Activated B cell treated with CpG ODN at 0.5 μM for 24 hours (primary cell): ENCODE measurements around the gene ANO2. TPM values are rescaled to one million over a fixed set of nuclear protein-coding genes. Genes with fewer than 3 reads are reported as not detected.

ENCODE experiments used
- ATAC-seq: fragments of 200-7000 bp; cut with Tn5 transposase; one replicate; pipeline ENCODE4 v1.10.0; 2021; ENCODE audit warnings: low read depth, mild to moderate bottlenecking, moderate library complexity
- CTCF ChIA-PET: fragments of 350-600 bp; sonication (Branson Sonifier 250); formaldehyde crosslinking; loops from one replicate; lab custom pipeline; 2021; ENCODE audit warnings: antibody characterized with exemption; lab: Charles Lee
- POLR2A ChIA-PET: fragments of 350-600 bp; sonication (Branson Sonifier 250); formaldehyde crosslinking; loops from one replicate; lab custom pipeline; 2021; ENCODE audit warnings: antibody characterized with exemption; lab: Charles Lee
- DNase-seq: peaks from one replicate; pipeline ENCODE4 v3.0.0; 2022
- H3K27ac Mint-ChIP-seq: one replicate; pipeline ENCODE4 v1.8.0; 2020; ENCODE audit warnings: mixed read lengths
- H3K27me3 Mint-ChIP-seq: one replicate; pipeline ENCODE4 v1.8.0; 2021; ENCODE audit warnings: mixed read lengths
- H3K36me3 Mint-ChIP-seq: one replicate; pipeline ENCODE4 v1.8.0; 2021; ENCODE audit warnings: low read depth, mixed read lengths
- H3K4me1 Mint-ChIP-seq: one replicate; pipeline ENCODE4 v1.8.0; 2021; ENCODE audit warnings: mixed read lengths
- H3K4me3 Mint-ChIP-seq: one replicate; pipeline ENCODE4 v1.8.0; 2020; ENCODE audit warnings: mild to moderate bottlenecking, mixed read lengths
- H3K9me3 Mint-ChIP-seq: one replicate; pipeline ENCODE4 v1.8.0; 2020; ENCODE audit warnings: mixed read lengths
- CTCF ChIP-seq: fragments of 200-600 bp; IDR thresholded peaks from one replicate; pipeline ENCODE4 v1.8.0; 2022; ENCODE audit warnings: antibody characterized with exemption, mild to moderate bottlenecking
- intact Hi-C: fragments of 100-400 bp; cut with micrococcal nuclease; formaldehyde crosslinking; loops from one replicate; pipeline ENCODE4 v1.15.1; 2024
- total RNA-seq: library from RNA; stranded (reverse); gene quantifications from 2 replicates; pipeline ENCODE4 v1.2.3, GENCODE V29; 2022

The ANO2 gene
- total RNA-seq, 1 donor from 2014 or later, result not detected

- intact Hi-C loops, result no loop called here
- POLR2A ChIA-PET, result no interaction called here
- no peak for TF ChIP-seq CTCF
- DNase-seq, result no peak
- no peaks in the 10 kb centered on the region for H3K4me1 Mint-ChIP-seq
- H3K4me3 Mint-ChIP-seq, result no peak overlapping the region
- ATAC-seq, result no peak
- CTCF ChIA-PET, result no interaction called here
- peaks cover 17% of the 10 kb centered on the region for H3K27me3 Mint-ChIP-seq
- H3K9me3 Mint-ChIP-seq, result no peaks in the 10 kb centered on the region
- no peak overlapping the region for H3K27ac Mint-ChIP-seq
- no peaks in the 10 kb centered on the region for H3K36me3 Mint-ChIP-seq
These were observed 43.6 kb downstream of the ANO2 start for GRCh38 chr12:5901416-5901815.

- Mint-ChIP-seq H3K4me1 (no peaks in the 10 kb centered on the region), H3K27me3 (peaks cover 20% of the 10 kb centered on the region), H3K4me3 (no peak overlapping the region), H3K9me3 (no peaks in the 10 kb centered on the region), H3K27ac (no peak overlapping the region), H3K36me3 (no peaks in the 10 kb centered on the region)
- POLR2A ChIA-PET, result no interaction called here
- intact Hi-C loops, result no loop called here
- no peak for TF ChIP-seq CTCF
- DNase-seq, result no peak
- CTCF ChIA-PET, result no interaction called here
- no peak for ATAC-seq
These were observed 44.4 kb downstream of the ANO2 start for GRCh38 chr12:5900533-5901205.

GRCh38 chr12:5900076-5900475 is 45.0 kb downstream of the ANO2 start:
- ChIA-PET CTCF (no interaction called here), POLR2A (no interaction called here)
- no peak overlapping the region for H3K4me3 Mint-ChIP-seq
- no peaks in the 10 kb centered on the region for H3K4me1 Mint-ChIP-seq
- peaks cover 26% of the 10 kb centered on the region for H3K27me3 Mint-ChIP-seq
- no peak for TF ChIP-seq CTCF
- H3K9me3 Mint-ChIP-seq, result no peaks in the 10 kb centered on the region
- no peak overlapping the region for H3K27ac Mint-ChIP-seq
- intact Hi-C loops, result no loop called here
- ATAC-seq, result no peak
- DNase-seq, result no peak
- no peaks in the 10 kb centered on the region for H3K36me3 Mint-ChIP-seq

GRCh38 chr12:5899675-5900074 is 45.4 kb downstream of the ANO2 start:
- TF ChIP-seq CTCF, result no peak
- no peak for ATAC-seq
- H3K36me3 Mint-ChIP-seq, result no peaks in the 10 kb centered on the region
- H3K9me3 Mint-ChIP-seq, result no peaks in the 10 kb centered on the region
- ChIA-PET POLR2A (no interaction called here), CTCF (no interaction called here)
- intact Hi-C loops, result no loop called here
- no peak overlapping the region for H3K4me3 Mint-ChIP-seq
- peaks cover 28% of the 10 kb centered on the region for H3K27me3 Mint-ChIP-seq
- DNase-seq, result no peak
- H3K27ac Mint-ChIP-seq, result no peak overlapping the region
- H3K4me1 Mint-ChIP-seq, result no peaks in the 10 kb centered on the region

- Mint-ChIP-seq H3K27me3 (peaks cover 25% of the 10 kb centered on the region), H3K4me1 (no peaks in the 10 kb centered on the region), H3K27ac (no peak overlapping the region), H3K36me3 (no peaks in the 10 kb centered on the region), H3K9me3 (peaks cover 3% of the 10 kb centered on the region), H3K4me3 (no peak overlapping the region)
- ChIA-PET CTCF (no interaction called here), POLR2A (no interaction called here)
- intact Hi-C loops, result no loop called here
- ATAC-seq (no peak), DNase-seq (no peak)
- TF ChIP-seq CTCF, result no peak
These were observed 46.2 kb downstream of the ANO2 start for GRCh38 chr12:5898874-5899273.
